ENCODE data around the gene SCAMP5.

The SCAMP5 gene

DNA sequence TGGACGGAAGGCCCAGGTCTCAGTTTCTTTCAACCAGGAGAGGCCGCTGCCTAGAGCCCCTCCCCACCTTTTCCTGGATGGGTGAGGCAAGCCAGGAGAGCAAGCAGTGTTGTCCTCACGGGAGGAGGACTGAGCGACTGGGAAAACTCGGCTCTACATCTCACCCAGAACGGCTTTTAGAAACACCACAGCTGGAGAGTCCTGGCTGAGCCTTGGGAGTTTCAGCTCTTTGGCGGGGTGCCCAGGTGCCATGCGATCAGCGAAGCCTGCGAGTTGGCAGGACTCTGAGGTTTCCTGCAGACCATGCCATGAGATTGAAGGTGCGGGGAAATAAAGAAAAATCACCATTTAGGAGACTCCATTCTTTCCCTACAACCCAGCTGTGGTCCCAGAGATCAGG lies 54.0 kb downstream of the SCAMP5 start:
- peak; percentile 70 for DNase-seq

DNA sequence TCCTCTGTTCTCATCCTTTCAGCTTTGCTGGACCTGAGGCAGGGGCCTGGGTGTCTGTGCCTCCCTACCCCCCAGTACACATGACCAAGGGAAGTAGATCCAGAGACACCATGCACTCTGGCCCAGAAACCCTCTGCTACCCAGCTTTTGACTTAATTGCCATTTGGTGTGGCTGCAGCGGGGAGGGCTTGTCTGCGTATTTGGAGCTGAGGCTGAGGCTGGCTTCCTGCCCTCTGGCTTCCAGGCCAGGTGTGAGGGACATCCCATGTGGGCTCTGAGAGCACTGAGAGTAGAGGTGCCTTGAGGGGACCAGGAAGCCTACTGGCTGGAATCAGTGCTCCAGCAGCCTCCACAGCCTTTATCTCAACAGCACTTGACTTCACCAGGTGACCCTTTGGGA lies 54.9 kb downstream of the SCAMP5 start:
- no peak for DNase-seq

DNA sequence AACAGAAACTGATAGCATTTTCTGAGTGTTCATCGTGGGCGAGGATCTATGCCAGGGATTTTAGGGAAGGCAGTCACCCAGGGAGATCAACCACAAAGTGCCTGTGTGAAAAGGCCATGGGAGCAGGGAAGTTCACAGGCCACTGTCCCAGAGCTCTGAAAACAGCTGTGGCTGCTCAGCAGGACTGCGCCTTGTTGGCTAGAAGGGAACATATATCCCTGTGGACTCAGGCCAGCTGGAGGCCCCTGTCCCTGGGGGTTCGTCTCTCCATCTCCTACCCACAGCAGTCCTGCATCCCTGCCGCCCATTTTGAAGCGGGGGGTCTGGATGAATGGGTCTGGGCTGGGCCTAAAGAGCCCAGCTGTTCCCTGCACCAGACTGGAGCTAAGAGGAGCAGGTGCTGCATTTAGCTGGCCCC lies 55.8 kb downstream of the SCAMP5 start:
- no peak for DNase-seq

DNA sequence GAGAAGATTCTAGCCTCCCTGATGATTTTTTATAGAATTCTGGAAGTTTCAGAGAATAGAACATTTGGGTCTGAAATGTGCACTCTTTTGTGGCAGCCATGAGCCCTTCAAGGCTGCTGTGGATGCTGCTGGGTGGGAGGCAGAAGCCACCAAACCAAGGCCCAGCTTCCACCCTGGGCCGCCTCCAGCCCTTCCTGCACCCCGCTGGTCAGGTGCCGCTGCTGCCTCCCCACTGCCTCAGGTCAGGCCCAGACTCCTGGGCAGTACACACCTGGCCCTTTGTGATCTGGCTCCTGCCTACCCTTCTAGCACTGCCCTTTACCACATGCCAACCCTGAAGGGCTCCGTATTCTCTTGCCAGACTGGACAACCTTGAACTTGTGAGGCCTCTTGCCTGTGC lies 56.3 kb downstream of the SCAMP5 start:
- no peak for DNase-seq

DNA sequence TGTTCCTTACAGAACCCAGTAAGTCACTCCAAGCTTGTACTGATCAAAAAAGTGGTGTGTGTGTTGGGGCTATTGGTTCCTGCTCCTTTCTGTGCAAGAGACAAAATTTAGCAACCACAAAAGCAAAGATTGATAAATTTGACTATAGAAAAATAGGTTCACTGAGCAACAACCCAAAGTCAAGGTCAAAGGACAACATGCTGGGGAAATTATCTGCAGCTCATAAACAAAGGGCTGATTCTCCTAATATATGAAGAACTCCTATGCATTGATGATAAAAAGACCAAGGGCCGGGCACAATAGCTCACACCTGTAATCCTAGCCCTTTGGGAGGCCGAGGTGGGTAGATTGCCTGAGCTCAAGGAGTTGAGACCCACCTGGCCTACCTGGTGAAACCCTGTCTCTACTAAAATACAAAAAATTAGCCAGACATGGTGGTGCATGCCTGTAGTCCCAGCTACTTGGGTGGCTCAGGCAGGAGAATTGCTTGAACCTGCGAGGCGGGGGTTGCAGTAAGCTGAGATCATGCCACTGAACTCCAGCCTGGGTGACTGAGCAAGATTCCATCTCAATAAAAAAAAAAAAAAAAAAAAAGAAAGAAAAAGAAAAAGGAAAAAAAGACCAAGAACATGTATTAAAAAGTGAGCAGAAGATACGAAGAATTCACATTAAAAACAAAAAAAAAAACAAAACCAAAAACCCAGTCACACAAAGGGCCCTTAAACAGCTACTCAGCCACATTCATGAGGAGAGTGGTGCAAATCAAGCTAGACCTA lies 57.8 kb downstream of the SCAMP5 start:
- DNase-seq: no peak

DNA sequence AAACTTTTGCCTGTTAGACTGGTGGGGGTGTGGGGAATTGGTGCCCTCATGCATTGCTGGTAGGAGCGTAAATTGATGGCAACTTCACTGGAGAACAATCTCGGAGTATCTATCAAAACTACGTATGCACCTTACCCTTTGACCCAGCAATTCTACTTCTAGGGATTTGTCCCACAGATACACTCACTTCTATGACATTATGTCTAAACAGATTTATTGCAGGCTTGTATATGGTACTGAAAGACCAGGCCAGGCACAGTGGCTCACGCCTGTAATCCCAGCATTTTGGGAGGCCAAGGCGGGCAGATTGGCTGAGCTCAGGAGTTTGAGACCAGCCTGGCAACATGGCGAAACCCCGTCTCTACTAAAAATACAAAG lies 58.4 kb downstream of the SCAMP5 start:
- no peak for DNase-seq

DNA sequence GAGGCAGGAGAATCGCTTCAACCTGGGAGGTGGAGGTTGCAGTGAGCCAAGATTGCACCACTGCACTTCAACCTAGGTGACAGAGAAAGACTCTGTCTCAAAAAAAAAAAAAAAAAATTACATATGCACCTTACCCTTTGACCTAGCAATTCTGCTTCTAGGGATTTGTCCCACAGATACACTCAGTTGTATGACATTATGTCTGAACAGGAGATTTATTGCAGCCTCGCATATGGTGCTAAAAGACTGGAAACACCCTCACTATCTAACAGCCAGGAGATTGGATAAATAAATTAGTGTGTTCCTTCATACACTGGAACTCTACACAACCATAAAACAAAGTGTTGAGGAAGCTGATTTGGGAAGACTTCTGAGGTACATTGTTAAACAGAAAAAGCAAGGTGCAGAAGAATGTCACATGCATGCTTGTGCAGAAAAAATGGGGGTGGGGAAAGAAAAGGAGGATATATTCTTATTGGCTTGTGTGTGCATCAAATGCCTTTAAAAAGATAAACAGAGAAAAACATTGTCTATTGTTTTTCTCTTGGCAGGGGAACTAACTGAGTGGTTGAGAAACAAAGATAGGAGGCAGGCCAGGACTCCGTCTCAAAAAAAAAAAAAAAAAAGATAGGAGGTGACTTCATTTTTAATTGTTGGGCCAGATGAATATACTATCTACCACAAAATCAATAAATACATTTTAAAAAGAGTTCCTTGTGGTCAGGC lies 59.0 kb downstream of the SCAMP5 start:
- no peak for DNase-seq

DNA sequence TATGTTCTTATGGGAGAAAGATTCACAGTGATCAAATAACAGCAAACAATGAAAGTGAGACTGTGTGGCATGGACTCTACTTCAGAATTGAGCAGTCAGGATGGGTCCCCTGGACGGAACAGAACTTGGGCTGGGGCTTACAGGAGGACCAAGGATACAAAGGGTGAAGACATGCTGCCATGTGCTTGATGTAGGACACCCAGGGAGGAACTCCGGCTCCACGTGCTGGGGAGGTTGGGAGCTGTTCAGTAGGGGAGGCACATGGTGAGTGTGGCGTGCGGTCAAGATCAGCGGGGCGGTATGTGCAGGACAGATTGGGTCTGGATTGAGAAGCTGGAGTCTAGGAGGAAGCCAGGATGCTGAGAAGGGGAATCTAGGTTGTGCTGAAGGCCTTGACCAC lies 60.7 kb downstream of the SCAMP5 start:
- DNase-seq: no peak

DNA sequence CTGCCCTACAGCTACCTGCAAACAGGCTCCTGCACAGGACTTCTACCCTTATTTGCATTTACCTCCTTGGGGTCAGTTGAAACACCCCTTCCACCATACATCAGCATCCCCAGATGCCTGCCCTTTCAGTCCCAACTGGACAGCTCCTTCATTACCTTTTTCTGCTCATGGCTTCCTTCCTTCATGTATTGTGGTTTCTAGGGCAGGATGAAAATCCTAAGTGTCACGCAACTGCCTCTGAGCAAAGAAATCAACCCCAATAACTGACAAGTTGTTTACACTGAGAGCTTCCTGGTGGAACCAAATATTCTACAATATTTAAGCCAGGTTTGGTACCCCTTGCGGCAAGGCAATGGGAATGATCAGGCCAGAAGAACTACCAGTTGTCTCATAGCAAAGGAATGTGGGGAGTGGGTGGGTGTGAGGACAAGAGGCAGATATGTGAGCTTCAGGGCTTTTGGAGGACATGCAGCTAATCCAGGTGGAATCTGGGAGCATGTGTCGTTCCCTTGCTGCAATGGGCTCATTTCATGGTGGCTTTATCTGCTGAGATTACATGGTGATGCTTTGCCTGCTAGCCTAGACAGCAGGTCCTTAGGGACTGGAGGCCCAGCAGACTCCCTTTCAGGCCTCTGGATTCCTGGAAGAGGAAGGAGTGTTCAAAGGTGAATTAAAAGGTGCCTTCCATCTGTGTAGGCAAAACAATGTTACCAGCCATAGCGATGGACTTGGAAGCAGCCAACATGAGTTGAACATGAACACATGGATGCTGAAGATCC lies 63.0 kb downstream of the SCAMP5 start:
- no peak for DNase-seq

DNA sequence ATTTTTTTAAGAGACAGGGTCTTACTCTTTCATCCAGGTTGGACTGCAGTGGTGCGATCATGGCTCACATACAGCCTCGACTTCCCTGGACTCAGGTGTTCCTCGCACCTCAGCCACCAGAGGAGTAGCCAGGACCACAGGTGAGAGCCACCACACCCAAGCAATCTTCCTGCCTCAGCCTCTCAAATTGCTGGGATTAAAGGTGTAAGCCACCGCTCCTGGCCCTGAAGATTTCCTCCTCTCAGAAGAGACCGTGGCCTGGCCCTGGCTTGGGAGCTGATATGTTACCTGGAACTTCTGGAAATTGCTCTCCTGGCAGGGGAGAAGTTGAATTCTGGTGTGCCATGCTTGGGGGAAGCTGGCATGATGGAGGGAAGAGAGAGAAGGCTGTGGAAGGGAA lies 64.2 kb downstream of the SCAMP5 start:
- no peak for DNase-seq

DNA sequence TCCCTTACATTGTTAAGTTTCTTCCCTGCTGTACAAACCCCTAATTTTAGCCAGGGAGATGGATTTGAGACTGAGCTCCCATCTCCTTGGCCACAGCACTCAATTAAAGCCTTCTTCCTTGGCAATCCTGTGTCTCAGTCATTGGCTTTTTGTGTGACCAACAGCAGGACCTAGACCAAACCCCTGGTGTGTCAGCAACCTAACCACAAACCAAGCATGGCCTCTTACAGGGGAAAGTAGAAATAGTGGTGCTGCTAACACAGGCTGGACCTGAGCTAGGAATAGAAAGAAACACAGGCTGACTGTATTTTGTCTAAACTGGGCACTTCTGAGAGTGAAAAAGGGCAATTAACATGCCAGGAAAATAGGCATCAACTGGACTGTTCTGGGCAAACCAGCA lies 65.9 kb downstream of the SCAMP5 start:
- no peak for DNase-seq

DNA sequence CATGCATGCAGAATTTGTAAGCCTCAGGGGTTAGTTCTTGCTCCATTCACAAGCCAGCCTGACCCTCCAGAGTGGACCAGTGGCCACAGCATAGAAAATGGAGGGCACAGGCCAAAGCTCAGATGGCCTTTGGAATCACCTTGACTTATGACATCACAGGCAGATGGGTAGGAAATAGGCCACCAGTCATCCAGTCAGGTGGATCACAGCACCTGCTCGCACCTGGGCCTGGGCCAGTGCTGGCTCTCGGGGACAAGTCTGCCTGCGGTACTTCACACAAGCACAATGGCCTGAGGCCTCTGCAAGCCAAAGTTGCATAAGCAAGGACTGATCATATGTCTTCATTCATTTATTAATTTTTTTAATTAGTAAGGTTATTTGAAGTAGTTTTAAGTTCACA lies 67.3 kb downstream of the SCAMP5 start:
- DNase-seq: no peak

DNA sequence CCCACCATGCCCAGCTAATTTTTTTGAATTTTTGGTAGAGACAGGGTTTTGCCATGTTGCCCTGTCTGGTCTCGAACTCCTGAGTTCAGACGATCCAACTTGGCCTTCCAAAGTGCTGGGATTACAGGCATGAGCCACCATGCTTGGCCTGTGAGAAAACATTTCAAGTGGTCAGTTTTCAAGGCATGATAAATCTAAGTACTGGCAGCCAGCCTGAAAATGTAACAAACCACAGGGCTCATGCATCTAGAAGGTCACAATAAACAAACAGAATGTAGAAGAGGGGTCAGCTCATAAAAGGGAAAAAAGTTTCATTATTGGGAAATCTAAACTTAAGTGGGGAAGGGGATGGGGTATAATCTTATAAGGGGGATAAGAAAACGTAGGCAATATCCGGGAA lies 68.0 kb downstream of the SCAMP5 start:
- no peak for DNase-seq

DNA sequence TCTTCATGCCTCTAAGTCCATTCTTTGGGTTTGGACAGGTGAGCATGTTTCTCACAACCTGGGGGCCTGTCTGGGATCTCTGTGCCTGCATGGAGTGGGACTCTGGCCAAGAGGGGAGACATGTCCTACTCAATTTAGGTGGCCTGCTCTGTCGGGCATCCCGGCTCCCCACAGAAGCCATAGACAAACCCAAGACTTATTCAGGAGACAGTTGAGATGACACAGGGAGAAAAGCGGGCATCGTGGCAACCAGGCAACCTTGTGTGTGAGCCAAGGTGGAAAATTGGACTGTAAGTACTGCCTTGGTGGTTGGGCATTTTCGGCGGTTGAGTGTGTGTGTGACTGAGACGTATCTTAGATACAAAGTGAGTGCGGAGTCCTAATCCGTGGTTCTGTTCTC lies 68.5 kb downstream of the SCAMP5 start:
- DNase-seq: no peak

DNA sequence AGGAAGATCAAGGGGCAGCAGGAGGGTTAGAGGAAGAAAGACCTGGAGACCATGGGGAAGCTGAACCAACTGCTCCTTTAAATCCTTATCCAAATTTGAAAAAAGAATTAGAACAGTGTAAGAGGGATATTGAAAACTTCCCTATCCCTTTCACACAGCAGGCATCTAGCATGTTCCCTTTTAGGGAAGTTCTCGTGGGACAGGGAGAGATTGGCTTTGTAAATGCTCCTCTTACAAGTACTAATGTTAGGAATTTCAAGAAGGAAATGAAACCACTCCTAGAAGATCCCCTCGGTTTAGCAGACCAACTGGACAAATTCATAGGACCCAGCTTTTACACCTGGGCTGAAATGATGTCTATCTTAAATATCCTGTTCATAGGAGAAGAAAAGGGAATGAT lies 69.5 kb downstream of the SCAMP5 start:
- no peak for DNase-seq

DNA sequence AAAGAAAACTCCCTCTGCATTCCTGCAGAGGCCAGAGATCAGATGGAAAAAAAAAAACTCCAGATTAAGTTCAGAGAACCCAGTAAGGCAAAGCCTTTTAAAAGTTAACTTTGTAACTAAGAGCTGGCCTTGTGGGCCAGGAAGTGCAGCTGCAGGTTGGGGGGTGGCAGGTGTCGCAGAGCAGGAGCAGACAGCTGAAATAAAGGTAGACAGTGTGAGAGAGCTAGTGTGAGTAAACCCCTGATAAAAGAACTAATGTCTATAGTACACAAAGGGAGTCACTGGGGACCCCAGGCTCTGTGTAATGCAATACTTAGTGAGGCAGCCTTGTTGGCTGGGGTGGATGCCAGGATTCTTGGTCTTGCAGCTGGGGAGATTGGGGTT lies 70.1 kb downstream of the SCAMP5 start:
- no peak for DNase-seq

DNA sequence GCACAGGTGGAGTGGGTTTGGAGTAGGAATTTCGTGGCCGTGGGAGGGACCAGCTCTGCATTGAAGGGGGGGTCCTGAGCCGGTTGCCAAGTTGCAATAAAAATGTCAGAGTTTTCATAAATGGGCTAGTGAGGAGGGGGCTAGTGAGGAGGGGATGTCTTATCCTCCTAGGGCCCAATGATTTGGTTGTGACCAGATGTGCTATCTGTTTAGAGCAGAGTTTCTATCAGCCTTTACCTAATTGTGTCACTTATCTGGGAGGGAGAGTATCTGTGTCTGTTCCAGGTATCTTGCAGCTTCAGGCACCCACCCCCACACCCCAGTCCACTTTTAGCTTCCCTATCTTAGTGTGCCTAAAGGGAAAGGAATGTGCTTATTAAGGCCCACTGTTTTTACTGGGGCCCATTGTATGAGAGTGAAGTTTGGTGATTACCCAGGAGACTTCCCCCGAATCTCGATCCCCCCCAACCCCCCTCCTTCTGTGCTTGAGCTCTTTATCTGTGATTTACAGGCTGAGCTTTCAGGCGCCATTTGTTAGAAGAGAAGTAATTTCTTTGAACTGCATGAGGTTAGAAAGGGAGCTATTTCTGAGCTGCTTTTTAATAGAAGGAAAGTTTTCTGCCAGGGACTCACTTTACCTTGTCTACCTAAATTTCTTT lies 70.6 kb downstream of the SCAMP5 start:
- no peak for DNase-seq

DNA sequence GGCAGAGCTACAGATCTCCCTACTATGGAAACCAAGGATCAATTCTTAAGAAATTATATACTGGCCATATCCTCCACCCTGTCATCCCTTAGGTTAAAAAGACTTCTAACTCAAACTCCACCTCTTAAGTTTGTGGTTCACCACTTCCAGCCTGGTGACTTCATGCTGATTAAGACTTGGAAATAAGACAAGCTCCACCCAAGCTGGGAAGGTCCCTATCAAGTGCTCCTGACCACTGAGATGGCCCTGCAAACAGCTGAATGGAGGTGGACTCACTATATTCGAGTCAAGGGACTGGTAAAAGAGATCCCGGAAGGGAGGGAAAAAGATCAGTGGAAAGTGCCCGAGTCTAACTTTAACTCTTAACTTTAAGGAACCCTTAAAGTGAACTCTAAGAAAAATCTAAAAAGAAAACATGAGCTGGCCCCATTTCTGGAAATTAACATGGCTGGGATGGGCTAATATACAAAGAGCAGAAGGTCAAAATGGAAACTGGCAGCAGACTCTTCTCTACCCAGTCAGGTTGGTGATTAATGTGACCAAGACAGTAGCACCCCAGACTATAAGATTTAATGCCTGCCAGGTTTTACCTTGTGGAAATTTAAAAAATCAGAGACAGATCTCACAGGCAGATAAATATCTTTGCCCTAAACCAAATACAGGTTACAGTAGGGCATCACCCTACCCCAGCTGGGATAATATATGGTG lies 71.9 kb downstream of the SCAMP5 start:
- no peak for DNase-seq

DNA sequence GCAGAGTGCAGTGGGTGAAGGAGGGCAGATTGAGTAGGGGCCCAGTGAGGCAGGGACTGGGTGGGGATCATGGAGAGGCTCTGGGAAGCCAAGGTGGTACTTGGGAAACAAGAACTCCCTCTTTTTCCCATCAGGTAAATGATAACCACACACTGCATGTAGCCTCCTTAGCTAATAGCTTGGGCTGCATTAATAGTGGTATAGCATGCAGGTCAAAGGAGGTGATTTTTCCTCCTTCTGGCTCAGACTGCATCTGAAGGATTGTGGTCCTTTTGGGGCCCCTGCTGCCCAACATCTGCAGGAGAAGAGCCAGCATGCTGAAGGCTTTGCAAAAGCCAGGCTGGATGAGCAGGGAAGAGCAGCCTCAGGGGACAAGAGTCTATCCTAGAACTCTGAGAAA lies 73.4 kb downstream of the SCAMP5 start:
- DNase-seq: no peak

DNA sequence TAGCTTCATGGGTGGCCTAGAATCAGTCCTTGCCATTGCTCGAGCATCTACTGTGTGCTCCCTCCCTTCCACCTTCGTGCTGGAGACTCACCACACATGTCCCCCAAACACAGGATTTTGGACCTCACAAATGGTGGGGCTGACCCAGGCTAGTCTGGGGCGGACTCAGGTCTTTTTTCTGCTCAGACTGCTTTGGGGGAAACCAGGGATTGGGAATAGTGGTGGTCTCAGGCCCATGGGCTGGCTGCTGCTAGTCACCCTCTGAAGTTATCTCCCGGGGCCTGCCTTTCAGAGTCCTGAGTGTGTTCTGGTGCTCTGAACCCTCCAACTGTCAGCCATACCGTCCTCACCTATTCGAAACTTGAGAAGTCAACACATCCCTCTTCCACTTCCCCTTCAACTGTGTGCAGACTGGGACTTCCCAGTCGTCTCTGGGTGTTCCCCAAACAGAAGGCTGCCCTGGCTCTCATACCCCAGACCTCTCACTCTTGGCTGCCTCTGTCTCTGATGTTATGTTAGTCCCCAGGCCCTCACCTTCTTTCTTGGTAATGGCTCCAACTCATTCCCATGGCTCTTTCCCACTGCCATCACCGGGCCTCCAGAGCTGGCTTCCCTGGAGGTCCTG lies 74.0 kb downstream of the SCAMP5 start:
- no peak for DNase-seq

DNA sequence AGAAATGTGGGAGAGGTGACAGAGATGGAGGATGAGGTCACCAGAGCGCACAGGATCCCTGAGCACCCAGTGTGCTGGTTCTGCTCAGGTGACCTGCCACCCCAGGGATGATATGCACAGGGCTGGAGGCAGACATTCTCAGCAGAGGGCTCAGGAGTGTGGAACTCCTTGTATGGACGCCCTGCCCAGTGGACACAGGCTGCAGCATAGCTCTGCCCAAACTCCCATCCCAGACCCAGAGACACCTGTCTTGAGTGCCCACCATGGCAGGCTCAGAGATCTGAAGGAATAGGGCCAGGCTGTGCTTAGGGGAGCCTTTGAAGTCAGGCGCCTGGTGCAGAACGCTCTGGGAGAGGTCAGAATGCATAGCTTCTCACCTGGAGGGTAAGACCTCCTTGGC lies 75.3 kb downstream of the SCAMP5 start:
- DNase-seq: no peak

Measured in DMS79 treated with DMSO at 0.1 percent for 48 hours (cell line).